ENCODE measurements around the gene SBF2.
"Not testable (repeated sequence)": the region's sequence is repeated elsewhere in the genome, so short reads cannot be mapped to it uniquely, and the experiment has no call there.

Gene SBF2

DNA sequence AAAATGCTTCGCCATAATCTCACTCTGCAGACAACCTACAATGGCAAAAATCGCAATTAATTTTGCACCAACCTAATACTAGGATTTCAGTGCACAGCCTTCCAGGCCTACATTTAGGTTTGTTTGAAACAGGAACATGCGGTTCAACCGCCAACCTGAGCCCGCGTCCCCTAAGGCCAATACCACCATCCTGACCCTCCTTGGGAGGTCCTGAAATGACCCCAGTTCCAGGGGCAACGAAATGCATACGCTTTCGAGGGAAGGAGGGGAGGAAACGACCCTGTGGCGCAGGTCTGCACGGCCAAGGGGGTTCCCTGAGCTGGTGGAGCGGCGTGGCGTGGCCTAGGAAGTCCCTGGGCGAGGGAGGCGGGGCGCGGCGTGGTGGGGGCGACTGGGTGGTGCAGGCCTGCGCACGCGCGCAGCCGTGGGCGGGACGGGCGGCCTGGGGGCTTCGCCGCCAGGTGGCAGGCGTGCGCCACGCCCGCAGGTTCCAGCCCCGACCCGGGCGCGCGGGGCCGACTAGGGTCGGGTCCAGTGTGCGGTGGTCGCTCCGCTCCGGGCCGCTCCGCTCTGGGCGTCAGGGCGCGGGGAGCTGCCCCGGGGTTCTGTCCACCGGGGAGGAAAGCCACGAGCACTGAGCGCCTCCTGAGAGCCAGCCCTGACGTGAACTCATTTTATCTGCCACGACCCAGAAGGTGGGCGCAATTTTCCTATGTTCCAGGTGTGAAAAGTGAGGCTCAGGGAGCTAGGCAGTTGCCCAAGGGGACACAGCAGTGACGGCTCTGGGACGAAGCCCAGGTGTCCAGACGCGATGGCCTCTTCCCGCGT, 536.0 kb downstream of the SBF2 start:
- peak; percentile 59 for DNase-seq

DNA sequence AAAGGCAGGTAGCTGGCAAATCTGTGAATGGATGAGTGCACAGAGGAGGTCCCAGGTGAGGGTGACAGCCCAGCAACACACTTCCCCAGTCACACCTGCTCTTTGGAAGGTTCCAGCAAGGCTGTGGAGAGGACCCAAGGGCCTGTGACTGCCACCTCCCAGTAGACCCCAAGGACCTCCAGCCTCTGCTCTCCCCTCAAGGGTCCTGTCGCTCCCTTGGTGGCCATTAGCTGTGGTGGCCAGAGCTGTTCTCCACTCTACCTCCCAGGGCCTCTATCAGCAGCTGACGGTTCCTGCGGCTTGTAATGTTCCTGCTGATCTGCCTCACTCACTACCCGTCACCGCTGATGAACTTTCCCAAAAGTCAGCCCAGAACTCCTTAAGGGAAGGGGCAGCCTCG, 537.1 kb downstream of the SBF2 start:
- DNase-seq = no peak

DNA sequence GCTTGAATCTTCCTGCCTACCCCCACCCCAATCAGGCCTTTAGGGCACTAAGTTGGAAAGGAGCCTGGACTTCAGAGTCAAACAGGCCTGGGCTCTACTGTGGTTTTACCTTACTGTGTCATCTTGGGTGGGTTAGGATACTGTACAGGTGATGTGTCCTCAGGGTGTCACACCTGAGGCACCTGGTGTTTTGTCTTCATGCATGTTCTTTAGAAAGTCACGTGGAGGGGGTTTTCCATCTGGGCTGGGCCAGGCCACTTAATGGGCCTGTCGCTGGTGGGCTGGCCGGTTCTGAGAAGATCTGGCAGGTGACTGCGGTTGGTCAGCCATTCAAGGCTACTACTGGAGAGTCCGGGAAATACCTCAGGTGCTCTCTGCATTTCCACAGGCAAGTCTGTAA, 537.6 kb downstream of the SBF2 start:
- DNase-seq = no peak

DNA sequence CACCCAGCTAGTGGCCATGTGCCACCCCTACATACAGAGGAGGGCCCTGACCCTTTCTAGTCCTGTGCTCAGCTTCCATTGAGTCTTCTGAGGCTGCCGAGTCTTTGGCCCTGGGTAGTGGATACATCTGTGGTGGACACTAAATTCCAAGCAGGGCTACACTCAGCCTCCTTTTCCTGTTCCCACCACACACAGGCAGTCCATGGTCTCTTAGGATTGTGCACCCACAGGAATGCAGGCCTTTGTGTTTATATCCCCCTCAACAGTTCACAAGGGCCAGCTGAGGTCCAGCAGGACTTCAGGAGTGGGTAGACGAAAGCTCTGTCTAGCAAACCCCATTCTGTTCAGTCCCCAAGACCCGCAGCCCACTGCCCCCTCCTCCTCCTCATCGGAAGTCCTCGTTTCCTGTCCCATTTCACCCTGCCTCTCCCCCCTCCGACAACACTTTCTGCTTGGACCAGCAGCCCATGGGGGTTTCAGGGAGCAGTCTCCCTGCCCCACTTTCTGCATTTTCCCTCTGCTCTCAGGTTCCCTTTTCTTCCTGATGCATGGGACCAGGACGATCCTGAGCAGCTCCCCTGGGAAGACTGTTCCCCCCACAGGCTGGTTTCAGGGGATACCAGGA, 538.3 kb downstream of the SBF2 start:
- no peak for DNase-seq

DNA sequence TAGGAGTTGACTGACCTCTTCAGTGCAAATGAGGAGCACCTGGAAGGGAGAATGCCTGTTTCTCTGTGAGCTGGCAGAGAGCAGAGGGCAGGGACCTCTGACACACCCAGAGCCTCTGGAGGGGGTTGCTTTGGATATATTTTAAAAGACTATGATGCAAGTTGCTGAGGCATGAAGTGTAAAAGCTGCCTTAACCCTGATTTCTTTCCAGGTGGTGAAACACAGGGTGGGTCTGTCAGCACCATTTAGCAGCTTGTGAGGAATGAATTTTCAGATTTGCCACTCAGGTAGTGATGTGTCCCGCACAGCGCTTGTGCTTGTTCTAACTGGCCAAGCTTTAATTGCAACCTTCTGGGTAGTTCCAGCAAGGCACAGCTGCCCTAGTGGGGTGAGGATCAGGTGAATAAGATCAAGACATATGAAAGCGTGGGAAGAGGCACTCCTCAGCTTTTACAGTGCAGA, 540.0 kb downstream of the SBF2 start:
- no peak for DNase-seq

DNA sequence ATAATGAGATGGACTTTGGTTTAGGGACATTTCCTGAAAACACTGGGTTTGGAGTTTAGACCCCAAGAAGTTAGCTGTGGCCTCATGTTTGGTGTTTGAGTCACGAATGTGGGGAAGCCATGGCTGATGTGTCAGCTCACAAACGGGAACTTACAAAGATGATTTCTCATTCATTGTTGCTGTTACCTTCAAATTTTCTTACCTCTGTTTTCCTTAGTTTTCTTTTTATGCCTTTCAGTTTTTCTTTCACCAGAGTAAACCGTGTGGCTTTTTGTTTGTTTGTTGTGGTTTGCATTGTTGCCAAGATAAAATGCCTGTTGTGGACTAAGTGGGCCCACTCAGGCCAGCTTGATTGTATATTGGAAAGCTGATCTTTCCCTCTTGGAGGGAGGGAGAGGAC, 541.0 kb downstream of the SBF2 start:
- no peak for DNase-seq

DNA sequence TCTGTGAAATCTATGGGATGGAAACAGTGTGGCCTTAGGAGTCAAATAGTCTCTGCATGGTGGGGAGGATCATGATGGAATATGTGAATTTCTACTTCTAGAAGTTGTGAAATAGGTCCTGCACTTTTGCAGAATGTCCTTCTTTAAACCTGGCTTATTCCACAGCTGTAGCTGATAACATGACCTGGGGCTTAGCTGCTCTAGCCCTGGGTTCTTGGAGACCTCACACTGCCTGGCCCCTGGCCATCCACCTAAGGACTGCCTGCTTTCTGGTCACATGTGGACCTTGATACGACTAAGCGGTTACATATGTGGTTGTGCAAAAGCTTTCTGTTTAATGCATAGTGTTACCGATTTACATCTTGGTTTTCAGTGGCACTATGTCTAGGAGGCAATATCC, 541.9 kb downstream of the SBF2 start:
- DNase-seq = no peak

DNA sequence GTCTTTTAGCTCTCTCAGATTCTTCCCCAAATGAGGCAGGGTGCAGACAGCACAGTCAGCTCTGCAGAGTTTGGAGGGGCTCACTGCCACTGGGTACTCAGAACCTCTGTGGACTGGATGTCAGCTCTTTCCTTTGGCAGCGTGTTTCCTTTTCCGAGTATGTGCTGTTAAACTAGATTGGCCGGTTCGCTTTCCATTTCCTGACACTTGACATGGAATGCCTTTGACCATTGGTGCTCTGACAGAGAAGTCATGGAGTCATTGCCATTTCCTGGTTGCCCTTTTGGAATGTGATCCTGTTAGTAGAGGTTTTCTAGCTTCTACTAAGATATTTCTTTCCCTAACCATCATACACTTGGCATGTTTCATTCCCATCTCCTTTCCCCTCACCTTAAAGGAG, 543.5 kb downstream of the SBF2 start:
- no peak for DNase-seq

DNA sequence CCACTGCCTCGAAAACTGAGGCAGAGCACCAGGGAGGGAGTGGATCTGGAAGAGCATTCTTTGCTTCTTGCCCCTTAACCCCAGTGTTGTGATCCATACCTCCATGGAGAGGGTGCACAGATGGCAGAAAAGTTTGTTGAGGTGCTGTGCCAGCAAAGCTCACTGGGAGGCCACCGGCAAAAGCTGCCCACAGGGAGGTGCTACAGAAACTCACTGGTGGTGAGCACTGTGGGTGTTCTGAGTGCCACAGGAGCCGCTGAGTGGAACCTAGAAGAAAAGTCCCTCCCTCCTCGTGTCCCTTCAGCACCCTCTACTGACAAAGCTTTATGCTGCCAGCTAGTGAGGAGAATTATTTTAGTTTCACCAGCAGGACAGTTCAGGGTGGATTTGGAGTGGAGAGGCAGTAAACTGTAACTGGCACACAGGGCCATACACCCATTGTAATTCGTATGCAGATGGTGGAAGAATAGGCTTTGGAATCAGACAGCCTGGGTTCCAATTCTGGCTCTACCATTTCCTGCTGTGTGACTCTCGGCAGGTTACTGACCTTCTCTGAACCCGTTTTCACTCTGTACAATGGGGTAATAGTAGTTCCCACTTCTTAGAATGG, 545.6 kb downstream of the SBF2 start:
- no peak for DNase-seq

DNA sequence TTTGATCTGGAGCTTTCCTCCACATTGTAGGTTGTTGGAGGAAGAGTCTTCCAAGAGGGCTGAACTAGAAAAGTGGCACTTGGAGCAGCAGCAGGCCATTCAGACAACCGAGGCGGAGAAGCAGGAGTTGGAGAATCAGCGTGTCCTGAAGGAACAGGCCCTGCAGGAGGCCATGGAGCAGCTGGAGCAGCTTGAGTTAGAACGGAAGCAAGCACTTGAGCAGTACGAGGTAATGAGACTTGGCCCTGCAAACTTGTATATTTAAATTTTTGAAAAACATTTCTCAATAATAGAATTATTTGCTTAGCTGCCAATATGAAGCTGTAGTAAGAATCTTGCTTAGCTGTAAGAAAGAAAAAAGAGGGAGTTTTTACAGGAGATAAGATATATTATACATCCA, 546.2 kb downstream of the SBF2 start:
- no peak for DNase-seq

DNA sequence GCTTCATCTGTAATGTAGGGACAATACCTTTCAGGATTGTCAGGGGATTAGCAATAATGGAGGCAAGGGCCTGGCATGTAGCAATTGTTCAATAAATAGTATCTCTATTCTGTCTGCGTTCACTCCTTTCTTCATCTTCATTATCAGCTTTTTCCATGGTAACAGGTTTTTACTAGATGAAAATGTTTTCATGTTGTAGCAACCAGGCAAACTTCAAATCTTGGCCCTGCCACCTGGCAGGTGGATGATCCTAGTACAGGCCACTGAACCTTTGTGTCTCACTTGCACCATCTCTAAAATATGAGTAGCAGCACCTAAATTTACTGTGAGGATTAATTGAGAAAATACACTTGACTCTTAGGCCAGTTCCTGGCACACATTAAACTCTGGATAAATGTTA, 546.8 kb downstream of the SBF2 start:
- DNase-seq = no peak

DNA sequence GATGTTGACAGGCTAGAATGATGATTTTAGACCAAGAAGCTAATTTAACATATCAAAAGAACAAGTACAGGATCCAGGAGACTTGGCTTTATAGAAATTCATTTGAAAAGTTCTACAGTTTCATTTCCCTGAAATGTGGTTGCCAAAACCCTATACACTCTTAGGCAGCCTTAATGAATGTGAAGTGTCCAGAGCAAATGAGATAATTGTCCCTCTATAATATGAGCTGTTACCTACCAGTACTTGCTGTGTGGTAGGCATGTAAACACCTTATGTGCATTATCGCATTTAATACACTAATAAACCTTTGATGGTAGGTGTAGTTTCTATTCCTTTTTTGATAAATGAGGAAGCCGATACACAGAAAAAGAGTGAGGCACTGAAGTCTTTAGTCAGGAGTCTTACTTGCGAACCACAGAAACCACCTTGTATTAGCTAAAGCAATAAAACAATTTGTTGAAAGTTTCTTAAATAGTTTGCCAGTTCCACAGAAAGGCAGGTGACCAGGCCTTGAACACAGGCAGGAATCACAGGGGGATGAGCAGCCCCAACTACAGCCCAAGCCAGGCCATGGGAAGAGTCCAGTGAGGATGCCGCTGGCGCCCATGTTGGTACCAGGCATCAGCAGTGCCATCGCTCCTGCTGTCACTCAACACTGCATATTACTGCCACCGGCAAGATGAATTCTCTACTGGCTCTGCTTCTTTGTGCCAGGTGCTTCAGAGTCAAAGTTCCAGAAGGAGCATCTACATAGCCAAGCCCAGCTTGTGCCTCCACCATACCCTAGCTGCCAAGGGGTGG, 548.4 kb downstream of the SBF2 start:
- no peak for DNase-seq

DNA sequence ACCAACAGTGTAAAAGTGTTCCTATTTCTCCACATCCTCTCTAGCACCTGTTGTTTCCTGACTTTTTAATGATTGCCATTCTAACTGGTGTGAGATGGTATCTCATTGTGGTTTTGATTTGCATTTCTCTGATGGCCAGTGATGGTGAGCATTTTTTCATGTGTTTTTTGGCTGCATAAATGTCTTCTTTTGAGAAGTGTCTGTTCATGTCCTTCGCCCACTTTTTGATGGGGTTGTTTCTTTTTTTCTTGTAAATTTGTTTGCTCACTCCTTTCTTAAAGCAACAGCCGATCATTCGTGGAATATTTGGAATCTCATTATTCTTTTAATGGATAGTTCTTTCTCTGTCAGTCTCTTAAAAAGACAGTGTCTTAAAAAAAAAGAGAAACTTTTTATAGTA, 550.5 kb downstream of the SBF2 start:
- not testable (repeated sequence) for DNase-seq

DNA sequence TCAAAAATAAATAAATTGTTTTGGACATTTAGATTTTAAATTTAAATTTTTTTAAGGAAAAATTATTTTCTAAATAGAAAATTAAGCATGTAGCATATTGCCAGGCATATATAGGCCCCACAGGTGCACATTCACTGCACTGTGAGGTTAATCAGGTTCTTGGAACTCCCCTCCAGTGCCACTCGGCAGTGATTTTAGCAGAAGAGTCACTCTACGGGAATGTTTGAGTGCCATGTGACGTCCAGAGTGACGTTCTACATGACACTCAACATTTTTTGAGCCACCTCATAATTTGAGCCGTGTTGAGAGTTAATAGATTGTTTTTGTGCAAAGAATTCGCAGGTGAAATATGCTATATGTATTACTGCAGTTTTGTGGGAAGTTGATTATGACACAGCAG, 552.8 kb downstream of the SBF2 start:
- no peak for DNase-seq

DNA sequence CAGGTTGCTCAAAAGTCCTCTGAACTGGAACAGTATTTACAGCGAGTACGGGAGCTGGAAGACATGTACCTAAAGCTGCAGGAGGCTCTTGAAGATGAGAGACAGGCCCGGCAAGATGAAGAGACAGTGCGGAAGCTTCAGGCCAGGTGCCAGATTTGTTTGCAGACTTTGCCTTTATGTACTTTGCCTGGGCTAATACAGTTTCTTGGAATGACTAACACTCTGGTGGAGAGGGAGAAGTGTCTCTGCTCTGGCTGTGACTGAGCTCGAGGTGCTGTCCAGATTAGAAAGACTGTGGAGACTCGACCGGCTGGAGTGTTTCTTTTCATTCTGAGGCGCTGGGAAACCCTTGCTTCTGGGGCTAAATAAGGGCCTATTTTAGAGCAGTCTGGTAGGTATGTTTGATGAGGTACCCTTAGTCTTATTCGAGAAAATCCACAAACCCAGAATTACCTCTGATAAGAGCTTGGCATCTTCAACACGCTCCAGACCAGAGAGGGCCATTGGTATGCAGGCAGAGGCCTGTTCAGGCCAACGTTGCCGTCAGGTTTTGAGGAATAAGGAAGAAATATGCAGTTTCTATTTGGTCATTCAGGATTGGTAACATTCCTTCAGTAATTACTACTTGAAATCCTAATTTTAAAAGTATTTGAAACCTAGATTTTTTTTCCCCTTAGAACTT, 553.7 kb downstream of the SBF2 start:
- DNase-seq = no peak

DNA sequence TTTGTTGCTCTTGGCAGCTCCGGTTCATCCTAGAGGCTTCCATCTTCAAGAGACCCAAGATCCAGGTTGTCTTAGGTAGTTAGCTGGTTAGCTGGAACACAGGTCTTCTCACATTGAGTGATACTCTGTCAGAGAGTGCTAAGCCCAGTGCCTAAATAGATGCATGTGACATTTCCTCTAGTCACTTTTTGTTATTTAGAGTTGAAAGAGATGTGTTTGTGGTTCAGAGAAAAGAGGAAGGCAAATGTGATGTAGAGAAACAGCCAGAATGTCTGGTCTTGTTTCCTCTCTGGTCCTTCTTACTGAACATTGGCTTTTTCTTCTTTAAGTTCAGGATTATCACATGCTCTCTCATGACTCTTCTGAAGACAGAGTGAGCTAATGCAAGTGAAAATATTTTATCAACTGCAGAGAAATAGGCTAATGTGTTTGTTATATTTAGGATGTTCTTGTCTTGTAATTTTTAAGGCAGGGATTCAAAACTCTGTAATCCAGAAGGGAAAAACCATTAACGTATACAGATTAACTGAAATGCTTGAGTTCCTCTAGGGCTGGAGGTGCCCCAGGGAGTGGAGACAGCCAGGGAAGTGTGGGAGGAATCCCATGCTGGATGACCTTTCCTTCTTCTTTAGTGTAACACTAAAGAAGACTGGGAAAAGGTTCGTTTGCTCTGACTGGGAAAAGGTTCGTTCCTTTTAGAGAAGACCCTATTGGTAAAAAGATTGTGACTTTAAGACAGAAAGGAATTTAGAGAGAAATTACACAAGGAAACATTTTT, 554.7 kb downstream of the SBF2 start:
- no peak for DNase-seq

DNA sequence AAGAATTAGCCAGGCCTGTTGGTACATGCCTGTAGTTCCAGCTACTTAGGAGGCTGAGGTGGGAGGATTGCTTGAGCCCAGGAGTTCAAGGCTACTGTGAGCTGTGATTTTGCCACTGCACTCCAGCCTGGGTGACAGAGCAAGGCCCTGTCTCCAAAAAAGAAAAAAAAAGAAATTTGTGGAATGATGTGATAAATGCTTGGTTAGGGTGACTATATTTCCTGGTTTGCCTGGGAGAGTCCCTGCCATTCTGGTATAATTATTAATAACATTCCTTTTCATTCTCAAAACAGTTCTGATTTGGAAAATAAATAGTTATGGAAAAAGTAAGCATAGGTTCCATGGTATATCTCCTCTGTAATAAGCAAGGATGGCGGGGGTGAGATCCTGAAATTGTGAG, 555.3 kb downstream of the SBF2 start:
- no peak for DNase-seq

DNA sequence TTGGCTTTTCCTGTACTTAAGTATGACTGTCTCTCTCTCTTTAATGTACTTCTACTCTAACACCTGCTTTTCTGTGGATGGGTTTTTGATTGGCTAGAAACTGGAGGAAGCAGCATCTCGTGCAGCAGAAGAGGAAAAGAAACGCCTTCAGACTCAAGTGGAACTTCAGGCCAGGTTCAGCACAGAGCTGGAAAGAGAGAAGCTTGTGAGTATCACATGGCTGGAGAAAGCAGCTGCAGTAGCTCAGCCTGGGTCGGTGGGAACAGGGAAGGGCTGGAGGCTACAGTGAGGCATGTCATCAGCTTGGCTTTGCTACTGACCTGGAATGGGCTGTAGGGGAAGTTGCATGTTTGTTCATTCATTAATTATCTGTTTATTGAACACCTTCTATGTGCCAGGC, 555.9 kb downstream of the SBF2 start:
- no peak for DNase-seq

DNA sequence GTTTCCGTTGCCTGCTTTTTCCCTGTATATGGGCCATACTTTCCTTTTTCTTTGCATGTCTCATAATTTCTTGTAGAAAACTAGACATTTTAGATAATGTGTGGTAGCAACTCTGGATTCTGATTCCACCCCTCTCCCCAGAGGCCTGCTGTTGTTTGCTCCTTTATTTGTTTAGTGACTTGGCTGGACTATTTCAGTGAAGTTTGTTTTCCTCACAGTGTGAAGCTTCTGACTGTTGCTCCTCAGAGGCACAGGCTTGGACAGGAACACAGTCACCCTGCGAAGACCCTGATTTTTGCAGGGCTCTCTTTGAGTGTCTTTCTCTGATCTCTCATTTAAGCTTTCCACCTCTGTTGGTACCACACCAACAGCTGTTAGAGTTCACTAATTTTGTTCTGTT, 557.7 kb downstream of the SBF2 start:
- DNase-seq = no peak

DNA sequence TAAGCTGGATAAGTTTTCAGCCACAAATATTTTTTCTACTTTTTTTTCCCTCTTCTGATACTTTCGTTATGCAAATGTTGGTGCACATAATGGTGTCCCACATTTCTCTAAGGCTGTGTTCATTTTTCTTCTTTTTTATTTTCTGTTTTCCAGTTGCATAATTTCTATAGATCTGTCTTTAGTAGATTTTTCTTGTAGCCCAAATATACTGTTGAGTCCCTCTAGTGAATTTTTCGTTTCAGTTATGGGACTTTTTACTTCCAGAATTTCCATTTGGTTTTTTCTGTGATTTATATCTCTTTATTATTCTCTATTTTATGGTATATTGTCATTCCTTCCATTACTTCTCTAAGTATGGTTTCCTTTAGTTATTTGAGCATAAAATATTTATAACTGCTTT, 558.1 kb downstream of the SBF2 start:
- DNase-seq = no peak

DNA sequence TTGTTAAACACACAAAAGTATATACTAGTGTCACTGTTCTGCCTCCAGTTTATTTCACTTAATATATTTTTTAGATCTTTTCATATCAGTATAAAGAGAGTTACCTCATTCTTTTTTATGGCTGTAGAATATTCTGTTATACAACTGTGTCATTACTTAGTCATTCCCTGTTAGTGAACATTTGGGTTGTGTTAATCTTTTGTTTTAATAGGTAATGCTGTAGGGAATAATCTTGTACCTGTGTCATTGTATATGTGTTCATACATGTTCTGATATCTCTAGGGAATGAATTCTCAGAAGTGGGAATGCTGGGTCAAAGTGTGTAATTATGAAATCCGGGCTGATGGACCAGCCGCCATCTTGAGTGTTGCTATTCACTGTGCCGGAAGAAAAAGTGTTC, 558.8 kb downstream of the SBF2 start:
- DNase-seq = no peak

DNA sequence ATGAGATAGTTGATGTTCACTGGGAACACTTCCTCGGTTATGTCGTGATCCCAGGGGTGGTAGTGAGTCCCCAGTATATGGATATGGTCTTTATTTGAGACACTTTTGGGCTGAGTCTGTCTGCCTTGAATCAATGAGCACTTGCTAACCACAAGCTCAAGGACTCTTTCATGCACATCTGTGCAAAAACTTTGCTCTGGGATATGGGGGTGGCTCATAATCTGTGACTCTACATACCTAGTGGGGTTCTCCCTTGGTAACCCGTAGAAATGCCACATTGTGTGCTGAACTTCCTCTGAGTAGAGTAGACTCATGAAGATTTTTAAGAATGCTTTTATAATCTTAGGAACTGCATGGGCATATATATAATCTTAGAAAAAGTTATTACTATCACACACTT, 560.8 kb downstream of the SBF2 start:
- DNase-seq = no peak

All from NCI-H748 treated with DMSO at 0.1 percent for 48 hours (cell line).